Hypothalamus (tissue), 51 donors: ENCODE results near the gene BMX.

Experiments used
- DNase-seq, 51 donors: peaks; one replicate each; lab custom pipeline; 2025; lab: John Stamatoyannopoulos, UW

Gene BMX

DNA sequence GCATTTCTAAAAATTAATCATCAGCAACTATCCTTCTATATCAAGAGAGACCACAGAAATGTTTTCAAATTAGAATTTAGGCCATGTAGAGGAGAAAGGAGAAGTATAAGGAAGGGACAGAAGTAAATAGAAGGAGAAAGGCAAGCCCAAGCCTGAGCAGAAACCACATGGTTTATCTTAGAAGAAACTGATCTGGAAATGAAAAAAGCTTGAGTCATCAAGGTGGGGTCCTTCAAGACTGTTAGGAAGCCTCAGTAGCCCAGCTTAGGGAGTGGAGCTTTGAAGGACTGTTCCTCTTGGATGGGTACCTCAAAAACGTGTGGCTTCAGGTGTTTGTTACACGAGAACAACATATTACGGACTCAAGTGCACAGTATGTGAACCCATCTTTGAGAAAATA lies 4.5 kb downstream of the BMX start:
- no peak for DNase-seq

DNA sequence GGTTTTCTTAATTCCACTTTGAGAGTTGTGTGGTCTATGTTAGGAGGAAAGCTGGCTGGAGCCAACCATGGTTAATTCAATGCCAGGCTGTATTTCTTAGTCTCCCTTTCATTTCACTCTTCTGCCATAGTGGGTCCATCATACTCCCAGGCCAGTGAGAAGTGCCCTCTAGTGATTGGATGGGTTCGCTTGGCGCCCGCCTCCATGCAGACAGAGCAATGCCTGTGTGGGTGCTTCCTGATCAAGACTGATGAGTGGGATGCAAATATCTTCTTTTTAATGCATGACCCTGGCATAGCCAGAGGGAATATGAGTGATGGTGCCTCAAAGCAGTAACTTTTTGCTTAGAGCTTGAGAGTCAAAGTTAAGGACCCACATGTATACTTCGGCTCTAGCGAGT lies 6.4 kb downstream of the BMX start:
- DNase-seq, result no peak

DNA sequence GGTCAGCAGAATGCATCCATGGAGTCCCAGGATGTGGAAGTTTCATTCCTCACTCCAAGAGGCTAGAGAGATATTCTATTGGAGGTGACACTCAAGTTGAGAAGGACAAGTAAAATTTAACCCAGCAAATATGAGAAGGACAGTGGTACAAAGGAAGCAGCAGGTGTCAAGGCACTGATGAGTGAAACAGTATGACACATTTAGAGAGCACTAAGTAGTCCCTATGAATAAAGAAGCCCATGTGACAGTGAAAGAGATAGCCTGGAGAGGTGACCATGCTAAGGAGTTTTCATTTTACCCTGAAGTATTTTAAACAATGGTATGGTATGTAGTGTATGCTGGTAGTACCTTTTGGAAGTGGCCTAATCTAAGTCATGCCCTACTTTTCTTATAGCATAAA lies 9.2 kb downstream of the BMX start:
- no peak for DNase-seq

DNA sequence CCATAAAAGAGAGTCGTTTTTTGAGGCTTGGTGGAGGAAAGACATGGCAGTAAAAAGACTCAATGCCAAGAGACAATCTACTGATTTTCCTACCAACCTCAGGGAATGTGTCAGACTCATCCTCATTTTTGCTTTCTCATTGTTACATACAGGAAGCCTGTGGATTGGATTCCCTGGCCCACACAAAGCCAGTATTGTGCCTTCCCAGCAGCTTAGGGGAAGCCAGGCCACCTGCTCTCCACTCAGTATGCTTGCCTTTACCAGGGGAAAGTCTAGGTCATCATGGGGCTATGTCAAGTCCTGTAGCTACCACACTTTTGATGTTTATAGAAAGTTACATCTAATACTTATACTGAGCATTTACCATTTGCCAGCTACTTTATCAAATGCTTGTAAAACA lies 11.0 kb downstream of the BMX start:
- DNase-seq, result peak in 17 of 51 donors; percentile 0 to 8 (median 1)

DNA sequence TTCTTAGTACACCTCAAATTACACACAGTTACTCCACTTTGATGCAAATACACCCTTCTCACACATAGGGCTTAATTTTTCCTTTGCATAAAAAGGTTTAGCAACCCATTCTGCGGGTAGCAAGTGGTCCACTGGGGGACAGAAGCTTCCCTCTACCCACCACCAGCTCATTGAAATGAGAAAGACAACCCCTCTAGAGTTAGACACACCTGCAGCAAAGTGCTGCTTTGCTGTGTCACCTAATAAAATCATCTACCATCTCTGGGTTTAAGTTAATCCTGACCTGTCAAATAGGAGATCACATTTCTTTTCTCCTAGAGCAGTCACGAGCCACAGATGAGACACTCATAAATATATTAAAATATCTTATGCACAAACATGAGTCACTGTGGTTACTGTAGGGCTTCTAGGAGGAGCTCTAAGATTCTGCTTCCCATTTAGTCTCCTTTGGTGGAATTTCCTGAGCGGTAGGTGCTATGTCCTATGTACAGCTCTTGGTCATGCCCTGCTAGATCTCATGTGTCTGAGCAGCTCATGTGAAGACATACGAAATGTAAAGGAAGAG lies 11.9 kb downstream of the BMX start:
- DNase-seq, result no peak

DNA sequence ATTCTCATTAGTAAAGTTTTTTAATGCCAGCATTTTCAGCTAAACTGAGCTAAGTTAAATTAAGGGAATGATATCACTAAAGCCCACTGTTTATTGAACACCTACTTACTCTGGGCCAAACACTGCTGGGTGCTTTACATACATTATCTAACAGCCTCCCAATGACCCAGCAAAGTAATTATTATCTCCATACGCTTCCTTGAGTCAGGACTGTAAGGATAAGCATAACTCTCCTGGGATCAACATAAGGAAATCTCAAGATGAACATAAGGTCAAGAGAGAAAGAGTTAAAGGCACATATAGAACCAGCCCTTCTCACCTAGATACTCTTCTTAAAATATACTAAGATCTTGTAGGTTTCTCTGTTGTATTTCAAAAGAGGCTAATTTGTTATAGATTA lies 13.7 kb downstream of the BMX start:
- no peak for DNase-seq

DNA sequence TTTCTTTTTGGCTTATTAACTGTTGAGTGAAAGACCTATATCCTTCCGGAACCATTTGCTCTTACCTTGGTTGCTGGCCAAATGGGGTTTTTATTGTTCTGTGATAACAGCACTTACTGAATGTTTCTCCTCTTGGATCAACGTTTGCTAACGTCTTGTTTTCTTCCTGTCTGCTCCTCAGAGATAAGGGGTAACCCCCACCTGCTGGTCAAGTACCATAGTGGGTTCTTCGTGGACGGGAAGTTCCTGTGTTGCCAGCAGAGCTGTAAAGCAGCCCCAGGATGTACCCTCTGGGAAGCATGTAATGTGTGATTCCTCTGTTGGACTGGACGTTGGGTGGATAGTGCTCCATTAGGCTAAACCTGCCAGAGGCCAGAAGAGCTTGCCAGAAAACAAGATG lies 15.3 kb downstream of the BMX start:
- no peak for DNase-seq

DNA sequence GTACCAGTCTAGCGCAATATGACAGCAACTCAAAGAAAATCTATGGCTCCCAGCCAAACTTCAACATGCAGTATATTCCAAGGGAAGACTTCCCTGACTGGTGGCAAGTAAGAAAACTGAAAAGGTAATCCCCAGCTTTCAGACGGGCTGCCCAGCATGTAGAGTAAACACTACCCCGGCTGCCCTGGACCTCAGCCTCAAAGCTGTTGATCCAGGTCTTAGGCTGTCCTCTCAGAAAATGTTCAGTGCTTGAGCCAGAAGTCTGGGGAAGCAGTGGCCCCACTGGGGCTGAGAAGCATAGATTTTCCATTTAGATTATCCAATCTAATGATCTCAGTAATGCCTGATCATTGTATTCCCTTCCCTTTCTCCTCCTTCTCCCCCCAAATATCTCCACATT lies 21.9 kb downstream of the BMX start:
- no peak for DNase-seq

DNA sequence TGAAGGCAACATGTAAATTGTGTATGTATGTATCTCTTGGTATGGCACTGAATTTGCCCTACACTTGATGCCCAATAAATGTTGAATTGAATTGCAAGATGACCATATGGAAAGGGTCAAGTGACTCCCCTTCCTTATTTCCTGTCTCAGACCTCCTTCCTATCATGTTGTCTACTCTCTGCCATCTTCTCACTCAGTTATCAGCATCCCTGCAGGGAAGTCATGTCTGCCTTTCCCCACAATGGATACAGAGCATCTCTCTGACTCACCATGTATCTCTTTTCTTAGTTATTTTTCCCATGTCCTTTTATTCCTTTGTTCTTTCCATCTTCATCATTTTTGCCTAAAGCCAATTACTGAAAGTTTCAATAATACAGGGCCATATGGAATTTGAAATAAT lies 22.5 kb downstream of the BMX start:
- DNase-seq, result no peak

DNA sequence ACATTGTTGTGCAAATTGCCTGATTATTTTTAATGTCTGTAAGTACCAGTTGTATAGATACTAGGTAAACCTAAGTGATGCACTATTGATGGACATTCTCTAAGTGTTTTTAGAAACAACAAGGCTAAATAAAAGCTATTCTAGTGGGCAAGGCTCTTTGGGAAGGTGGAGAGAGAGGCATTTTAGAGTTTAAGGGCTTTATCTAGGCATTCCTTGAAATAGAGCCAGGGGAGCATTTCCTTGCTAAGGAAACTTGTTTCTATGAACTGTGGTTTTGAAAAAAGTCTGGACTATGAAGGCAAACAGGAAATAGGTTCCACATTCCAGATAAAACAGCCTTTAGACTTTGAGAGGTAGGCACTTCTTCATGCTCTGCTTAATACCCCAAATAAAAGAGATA lies 23.8 kb downstream of the BMX start:
- no peak for DNase-seq

DNA sequence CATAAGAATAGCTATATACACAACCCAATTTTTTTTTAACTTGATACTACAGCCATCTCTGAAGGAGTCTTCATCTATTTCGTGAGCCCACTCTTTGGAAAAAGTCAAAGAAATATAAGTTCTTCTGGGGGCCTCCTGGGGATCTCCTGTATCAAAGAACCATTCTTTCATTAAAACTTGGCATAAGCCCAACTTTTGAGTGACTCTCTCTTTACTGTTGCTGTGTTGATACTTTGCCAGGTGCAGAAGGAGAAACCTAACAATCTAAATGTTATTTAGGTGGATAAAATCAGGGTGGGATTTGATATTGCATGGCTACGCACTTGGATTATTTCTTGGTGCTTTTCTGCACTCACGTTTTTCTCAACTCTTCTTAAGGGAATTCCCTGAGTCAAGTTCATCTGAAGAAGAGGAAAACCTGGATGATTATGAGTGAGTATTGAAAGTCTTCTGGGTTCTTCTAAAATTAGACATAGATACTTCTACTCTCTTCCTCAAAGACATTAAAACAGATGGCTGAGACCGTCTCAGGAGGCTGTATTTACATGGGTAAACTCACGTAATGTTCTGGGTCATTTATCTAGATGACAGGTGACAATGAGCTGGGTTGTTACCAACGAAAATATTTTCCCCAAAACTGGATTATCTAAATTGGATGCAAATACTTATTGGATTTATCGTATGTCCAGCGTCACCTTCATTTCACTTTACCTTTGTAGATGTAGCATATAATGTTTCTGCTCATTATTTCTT lies 25.2 kb downstream of the BMX start:
- DNase-seq, result no peak

DNA sequence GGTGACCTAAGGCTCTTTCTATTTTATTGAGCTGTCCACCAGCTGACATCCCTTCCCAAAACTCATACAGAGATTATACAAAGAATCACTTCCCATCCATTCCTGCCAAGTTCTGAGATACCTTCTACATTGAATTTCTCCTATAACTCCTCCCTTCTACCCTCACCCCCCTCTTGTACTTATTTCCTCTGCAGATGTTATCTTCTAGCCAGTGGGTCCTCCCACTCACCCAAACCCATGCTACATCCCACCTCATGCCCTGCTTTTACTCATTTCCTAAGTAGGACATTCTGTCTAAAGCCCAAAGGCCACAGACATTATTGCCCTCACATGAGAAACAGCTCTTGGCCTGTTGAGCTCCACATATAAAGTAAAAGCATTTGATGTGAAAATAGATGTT lies 28.6 kb downstream of the BMX start:
- DNase-seq, result no peak

DNA sequence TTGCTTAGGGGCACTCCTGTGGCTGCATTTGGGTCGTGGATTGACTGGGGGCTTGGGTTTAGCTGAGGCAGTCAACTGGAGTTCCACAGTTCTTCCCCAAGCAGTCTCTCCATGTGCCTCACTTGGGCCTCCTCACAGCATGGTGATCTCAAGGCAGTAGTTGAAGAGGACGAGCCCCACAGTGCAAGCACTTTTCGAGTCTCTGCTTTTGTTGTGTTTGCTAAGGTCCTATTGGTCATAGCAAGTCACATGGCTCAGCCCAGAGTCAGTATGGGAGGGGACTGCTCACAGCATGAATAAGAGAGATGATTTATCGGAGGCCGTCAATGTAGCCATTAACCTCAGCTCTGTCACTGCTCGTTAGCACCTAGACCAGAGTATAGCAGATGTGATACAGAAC lies 29.7 kb downstream of the BMX start:
- DNase-seq, result peak in 1 of 51 donors; percentile 0

DNA sequence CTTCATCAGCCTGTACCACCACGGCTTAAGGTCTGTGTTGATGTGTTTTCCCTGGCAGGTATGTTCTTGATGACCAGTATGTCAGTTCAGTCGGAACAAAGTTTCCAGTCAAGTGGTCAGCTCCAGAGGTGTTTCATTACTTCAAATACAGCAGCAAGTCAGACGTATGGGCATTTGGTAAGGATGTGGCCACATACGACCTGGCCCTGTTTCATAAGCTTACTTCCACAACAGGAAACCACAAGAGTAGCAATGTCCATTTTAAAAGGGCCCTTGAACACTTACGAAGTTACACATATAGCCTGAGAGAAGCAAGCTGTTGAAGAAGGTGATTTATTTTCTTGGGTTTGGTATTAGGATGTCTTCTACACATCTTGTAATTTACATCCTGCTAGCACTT lies 46.1 kb downstream of the BMX start:
- no peak for DNase-seq

DNA sequence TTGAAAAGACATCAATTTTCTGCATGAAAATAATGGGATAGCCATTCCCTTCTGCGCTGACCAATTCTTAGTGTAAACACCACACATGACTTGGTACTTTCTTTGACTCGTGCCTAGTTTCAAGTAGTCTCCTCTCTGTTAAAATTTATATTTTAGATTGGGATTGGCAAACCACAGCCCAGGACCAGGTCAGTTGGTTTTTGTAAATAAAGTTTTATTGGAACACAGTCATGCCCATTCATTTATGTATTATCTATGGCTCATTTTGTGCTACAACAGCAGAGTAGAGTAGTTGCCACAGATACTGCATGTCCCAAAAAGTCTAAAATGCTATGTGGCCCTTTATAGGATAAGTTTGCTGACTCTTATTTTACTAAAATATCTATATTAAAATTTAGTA lies 46.7 kb downstream of the BMX start:
- DNase-seq, result no peak

DNA sequence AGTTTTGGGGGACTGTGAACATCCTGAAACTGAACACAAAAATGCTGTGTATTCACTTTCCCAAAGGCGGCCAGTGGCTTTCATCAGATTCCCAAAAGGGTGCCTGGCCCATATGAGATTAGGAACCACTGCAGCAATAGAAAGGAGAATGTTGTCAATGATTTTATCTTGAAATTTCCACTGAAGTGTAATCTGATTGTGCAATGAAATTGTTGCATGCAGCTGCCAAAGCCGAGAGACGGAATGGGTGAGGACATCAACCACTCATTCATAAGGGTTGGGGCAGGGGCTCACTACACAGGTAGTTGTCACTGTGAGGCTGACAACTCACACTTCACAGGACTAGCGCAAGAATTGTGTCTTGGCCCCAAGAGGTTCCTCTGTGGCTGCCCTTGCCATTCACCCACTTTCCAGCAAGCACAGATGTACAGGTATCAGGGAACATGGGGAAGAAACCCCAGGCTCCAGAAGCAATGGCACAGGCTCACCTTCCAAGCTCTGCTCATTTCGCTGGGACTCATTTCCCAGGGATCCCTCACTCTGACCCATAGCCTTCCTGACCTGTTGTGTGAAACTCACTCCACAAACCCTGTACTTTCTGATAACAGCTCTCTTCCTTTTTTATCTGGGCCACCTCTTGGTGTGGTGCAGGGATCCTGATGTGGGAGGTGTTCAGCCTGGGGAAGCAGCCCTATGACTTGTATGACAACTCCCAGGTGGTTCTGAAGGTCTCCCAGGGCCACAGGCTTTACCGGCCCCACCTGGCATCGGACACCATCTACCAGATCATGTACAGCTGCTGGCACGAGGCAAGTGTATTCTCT lies 48.8 kb downstream of the BMX start:
- no peak for DNase-seq

DNA sequence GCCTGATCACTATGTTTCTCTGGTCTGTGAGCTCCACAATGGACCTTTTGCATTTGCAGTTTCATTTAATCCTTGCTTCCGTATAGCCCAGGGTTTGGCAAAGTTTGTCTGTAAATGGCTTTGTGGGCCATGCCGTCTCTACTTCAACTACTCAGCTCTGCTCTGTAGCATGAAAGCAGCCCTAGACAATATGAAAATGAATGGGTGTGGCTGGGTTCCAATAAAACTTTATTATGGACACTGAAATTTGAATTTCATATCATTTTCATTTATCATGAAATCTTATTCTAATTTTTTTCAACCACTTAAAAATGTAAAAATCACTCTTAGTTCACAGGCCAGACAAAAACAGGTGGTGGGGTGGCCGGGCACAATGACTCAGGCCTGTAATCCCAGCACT lies 58.6 kb downstream of the BMX start:
- DNase-seq, result no peak

DNA sequence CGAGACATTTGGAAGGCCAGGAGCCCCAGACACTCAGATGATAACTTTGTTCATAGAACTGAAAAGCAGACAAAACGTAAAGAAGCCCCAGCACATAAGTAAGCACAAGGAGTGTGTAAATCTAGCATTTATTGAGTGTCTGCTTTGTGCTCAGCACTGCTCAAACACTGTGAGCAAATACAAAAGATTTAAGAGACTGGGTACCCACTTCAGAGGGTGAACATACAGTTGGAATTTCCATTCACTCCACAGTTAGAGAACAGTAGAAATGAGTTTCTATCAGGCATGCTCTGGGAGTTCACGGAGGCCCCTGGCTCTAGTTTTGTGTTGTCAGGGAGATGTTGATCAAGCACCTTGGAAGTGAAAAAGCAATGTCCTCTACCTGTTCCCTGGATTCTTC lies 60.3 kb downstream of the BMX start:
- no peak for DNase-seq

DNA sequence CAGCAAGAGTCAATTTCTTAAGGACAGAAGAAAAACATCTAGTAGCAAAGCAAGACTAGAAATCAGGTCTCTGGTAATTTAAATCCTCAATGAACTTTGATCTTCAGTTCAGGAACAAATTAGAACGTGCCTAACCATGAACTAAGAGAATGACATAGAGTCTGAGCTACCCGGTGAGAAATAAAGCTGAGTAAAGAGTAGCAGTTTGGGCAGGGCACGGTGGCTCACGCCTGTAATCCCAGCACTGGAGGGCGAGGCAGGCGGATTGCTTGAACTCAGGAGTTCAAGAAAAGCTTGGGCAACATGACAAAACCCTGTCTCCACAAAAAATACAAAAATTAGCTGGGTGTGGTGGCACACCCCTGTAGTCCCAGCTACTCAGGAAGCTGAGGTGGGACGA lies 62.4 kb downstream of the BMX start:
- no peak for DNase-seq

DNA sequence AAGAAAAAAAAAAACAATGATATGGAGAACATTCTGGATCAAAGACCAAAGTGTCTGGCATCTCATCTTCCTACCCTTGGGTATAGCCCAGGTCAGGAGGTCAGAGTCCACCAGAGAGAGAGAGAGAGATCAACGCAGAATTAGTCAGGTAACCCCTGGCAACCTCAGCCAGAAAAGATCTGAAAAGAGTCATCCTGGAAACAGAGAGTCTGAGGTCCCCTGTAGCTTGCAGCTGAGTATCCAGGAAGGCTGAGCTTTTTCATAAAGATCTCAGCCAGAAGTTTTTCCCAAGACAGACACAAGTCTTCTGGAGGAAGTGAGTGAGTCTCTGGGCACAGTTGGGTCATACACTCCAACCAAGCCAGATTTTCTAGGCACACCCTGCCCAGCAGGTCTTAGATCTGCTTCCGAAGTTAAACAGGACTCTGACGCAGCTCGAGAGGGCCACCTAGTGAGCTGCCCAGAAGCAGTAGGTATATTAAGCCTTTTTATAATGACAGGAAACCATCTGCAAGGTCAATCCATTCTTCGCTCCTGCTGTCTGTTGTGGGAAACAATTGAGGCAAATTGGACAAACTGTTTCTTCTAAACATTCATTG lies 64.5 kb downstream of the BMX start:
- peak in 35 of 51 donors; percentile 0 to 43 (median 10) for DNase-seq

DNA sequence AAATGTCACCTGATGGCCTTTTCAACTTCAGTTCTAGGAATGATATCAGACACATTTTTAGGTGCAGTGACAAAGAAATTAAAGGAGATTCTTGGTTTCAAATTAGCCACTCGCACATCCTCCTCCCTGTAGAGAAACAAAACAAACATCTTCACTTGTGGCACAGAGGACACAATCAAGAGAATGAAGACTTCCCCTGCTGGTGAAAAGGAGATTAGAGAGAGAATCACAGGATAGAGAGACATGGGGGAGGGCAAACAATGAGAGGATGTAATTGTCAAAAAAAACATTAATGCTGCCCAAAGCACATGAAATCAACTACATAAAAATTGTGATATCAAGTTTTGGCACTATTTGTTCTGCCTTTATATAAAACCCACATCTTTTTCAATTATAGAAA lies 65.6 kb downstream of the BMX start:
- no peak for DNase-seq

DNA sequence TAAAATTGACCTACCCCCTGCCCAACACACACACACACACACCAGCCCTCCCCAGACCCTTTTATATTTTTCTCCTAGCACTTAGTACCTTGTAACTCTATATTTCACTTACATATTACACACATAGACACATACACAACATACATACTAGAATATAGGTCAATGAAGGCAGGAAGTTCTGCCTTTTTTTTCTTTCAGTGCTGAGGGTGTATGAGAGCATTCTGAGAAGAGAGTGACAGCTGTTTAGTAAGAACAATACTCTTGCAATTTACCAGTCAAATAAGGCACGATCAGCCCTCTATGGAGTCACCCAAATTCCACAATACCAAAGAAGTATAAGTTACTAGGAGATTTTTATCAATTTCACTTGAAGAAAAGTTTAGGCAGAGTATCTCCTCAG lies 66.7 kb downstream of the BMX start:
- DNase-seq, result no peak
